Smooth muscle cell (in vitro differentiated cells): ENCODE data around the gene ACBD6. TPM values are rescaled to one million over a fixed set of nuclear protein-coding genes. Genes with fewer than 3 reads are reported as not detected.

Experiments
- DNase-seq: peaks from one replicate; lab custom pipeline; 2025; ENCODE audit not compliant: unreplicated experiment; lab: John Stamatoyannopoulos, UW
- H2AFZ ChIP-seq: fragments of 200-600 bp; sonication (generic); 2 replicates; pipeline ENCODE4 v1.6.0; 2016; ENCODE audit warnings: antibody characterized with exemption, low read depth, mild to moderate bottlenecking
- H3F3A ChIP-seq: fragments of 200-600 bp; sonication (generic); 2 replicates; pipeline ENCODE4 v1.6.0; 2017; ENCODE audit warnings: antibody characterized with exemption, low read depth
- H3K27ac ChIP-seq: fragments of 200-600 bp; sonication (generic); 2 replicates; pipeline ENCODE4 v1.5.1; 2016; ENCODE audit warnings: low read depth, mild to moderate bottlenecking
- H3K27me3 ChIP-seq: fragments of 200-600 bp; sonication (generic); 2 replicates; pipeline ENCODE4 v1.6.1; 2016; ENCODE audit warnings: low read depth, mild to moderate bottlenecking
- H3K36me3 ChIP-seq: fragments of 200-600 bp; sonication (generic); 2 replicates; pipeline ENCODE4 v1.5.1; 2016; ENCODE audit warnings: low read depth
- H3K4me1 ChIP-seq: fragments of 200-600 bp; sonication (generic); 2 replicates; pipeline ENCODE4 v1.5.1; 2016; ENCODE audit warnings: low read depth
- H3K4me2 ChIP-seq: fragments of 200-600 bp; sonication (generic); 2 replicates; pipeline ENCODE4 v1.6.0; 2016; ENCODE audit warnings: mild to moderate bottlenecking
- H3K4me3 ChIP-seq: fragments of 200-600 bp; sonication (generic); 2 replicates; pipeline ENCODE4 v1.5.1; 2016; ENCODE audit warnings: mild to moderate bottlenecking
- H3K79me2 ChIP-seq: fragments of 200-600 bp; sonication (generic); 2 replicates; pipeline ENCODE4 v1.6.0; 2016; ENCODE audit warnings: low read depth, mild to moderate bottlenecking
- H3K9ac ChIP-seq: fragments of 200-600 bp; sonication (generic); 2 replicates; pipeline ENCODE4 v1.6.0; 2016; ENCODE audit warnings: low read depth
- H3K9me3 ChIP-seq: fragments of 200-600 bp; sonication (generic); replicated peaks from 2 replicates; pipeline ENCODE4 v1.5.1; 2016; ENCODE audit warnings: low read depth
- H4K20me1 ChIP-seq: fragments of 200-600 bp; sonication (generic); 2 replicates; pipeline ENCODE4 v1.6.0; 2016; ENCODE audit warnings: low read depth
- CTCF ChIP-seq: fragments of 200-600 bp; sonication (generic); IDR thresholded peaks from 2 replicates; pipeline ENCODE4 v1.5.1; 2017; ENCODE audit warnings: borderline replicate concordance, mild to moderate bottlenecking, antibody characterized with exemption; ENCODE audit not compliant: insufficient read depth, poor library complexity, severe bottlenecking
- WGBS: methylation state at CpG from one replicate; pipeline ENCODE4 v1.1.7; 2016; ENCODE audit warnings: low lambda C conversion rate; 5-methylcytosine and 5-hydroxymethylcytosine counted together
- polyA plus RNA-seq: library from polyadenylated mRNA; unstranded; fragments of >200 nt; fragmentation: Nextera tagmentation; extraction: Ambion mirVana; gene quantifications from 2 replicates; pipeline ENCODE4 v1.2.1, GENCODE V29; 2016
- total RNA-seq: library from RNA; depleted of rRNA; stranded (reverse); fragments of >200 nt; gene quantifications from 2 replicates; pipeline ENCODE4 v1.2.3, GENCODE V29; 2014

Gene ACBD6
- total and polyA plus RNA-seq, 2 experiments from 2014 or later = 44.1 to 48.7 TPM

DNA sequence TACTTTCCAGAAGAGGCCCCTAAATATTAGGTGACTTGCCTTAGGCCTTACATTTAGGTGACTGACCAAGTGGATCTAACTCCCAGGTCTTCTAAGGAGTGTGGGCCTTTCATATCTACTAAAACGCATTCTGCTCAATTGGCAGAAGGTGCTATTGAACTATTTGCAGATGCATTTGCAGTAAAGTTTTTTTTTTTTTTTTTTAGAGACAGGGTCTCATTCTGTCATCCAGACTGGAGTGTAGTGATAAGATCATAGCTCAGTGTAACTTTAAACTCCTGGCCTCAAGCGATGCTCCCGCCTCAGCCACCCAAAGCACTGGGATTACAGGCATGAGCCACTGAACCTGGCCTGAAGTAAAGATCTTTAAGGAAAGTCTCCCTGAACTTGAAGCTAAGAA lies 13.0 kb upstream of the ACBD6 start:
- WGBS = 20% methylated on average over 3 of the region's 3 CpGs
- H4K20me1 ChIP-seq = no peaks in the 10 kb centered on the region
- no peak for TF ChIP-seq CTCF
- no peaks in the 10 kb centered on the region for H3K36me3 ChIP-seq
- H3F3A ChIP-seq = no peaks in the 10 kb centered on the region
- H3K9me3 ChIP-seq = no peaks in the 10 kb centered on the region
- H3K27ac ChIP-seq = no peak overlapping the region
- H3K79me2 ChIP-seq = no peaks in the 10 kb centered on the region
- H2AFZ ChIP-seq = peak overlapping the region; percentile 82
- H3K27me3 ChIP-seq = no peaks in the 10 kb centered on the region
- H3K9ac ChIP-seq = no peak overlapping the region
- no peak overlapping the region for H3K4me2 ChIP-seq
- no peak for DNase-seq
- peaks cover 8% of the 10 kb centered on the region for H3K4me1 ChIP-seq
- no peak overlapping the region for H3K4me3 ChIP-seq

- H4K20me1 ChIP-seq = no peaks in the 10 kb centered on the region
- 91% methylated on average over 6 of the region's 6 CpGs for WGBS
- H3K9me3 ChIP-seq = no peaks in the 10 kb centered on the region
- H3K4me1 ChIP-seq = peaks cover 8% of the 10 kb centered on the region
- H3F3A ChIP-seq = no peaks in the 10 kb centered on the region
- no peak overlapping the region for H3K9ac ChIP-seq
- H3K36me3 ChIP-seq = no peaks in the 10 kb centered on the region
- no peaks in the 10 kb centered on the region for H3K79me2 ChIP-seq
- no peak for TF ChIP-seq CTCF
- H3K4me3 ChIP-seq = no peak overlapping the region
- H2AFZ ChIP-seq = no peak overlapping the region
- H3K4me2 ChIP-seq = no peak overlapping the region
- no peak for DNase-seq
- no peaks in the 10 kb centered on the region for H3K27me3 ChIP-seq
- H3K27ac ChIP-seq = no peak overlapping the region
Observed at GRCh38 chr1:180513531-180513930, 11.2 kb upstream of the ACBD6 start.

DNA sequence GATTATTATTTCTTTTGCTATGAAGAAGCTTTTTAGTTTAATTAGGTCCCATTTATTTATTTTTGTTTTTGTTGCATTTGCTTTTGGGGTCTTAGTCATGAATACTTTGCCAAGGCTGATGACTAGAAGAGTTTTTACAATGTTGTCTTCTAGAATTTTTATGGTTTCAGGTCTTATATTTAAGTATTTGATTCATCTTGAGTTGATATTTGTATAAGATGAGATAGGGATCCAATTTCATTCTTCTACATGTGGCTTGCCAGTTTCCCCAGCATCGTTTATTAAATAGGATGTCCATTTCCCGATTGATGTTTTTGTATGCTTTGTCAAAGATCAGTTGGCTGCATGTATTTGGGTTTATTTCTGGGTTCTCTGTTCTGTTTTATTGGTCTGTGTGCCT lies 8.5 kb upstream of the ACBD6 start:
- Histone ChIP-seq H2AFZ (no peak overlapping the region), H3K4me2 (no peak overlapping the region), H3K9ac (no peak overlapping the region), H3K79me2 (no peaks in the 10 kb centered on the region), H3K27me3 (no peaks in the 10 kb centered on the region), H4K20me1 (no peaks in the 10 kb centered on the region), H3K4me1 (no peaks in the 10 kb centered on the region), H3K36me3 (no peaks in the 10 kb centered on the region), H3K27ac (no peak overlapping the region), H3F3A (no peaks in the 10 kb centered on the region), H3K9me3 (no peaks in the 10 kb centered on the region), H3K4me3 (no peak overlapping the region)
- WGBS = 97% methylated on average over 2 of the region's 2 CpGs
- no peak for TF ChIP-seq CTCF
- no peak for DNase-seq

DNA sequence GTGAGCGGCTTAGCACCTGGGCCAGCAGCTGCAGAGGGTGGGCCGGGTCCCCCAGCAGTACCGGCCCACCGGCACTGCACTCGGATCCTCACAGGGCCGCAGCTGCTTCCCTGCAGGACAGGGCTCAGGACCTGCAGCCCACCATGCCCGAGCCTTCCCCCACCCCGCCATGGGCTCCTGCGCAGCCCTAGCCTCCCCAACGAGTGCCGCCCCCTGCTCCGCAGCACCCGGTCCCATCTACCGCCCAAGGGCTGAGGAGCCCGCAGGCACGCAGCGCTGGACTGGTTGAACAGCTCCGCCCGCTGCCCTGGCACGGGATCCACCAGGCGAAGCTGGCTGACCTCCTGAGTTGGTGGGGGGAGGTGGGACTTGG lies 6.3 kb upstream of the ACBD6 start:
- no peaks in the 10 kb centered on the region for H4K20me1 ChIP-seq
- no peaks in the 10 kb centered on the region for H3K27me3 ChIP-seq
- WGBS = 86% methylated on average over 21 of the region's 21 CpGs
- H3K36me3 ChIP-seq = no peaks in the 10 kb centered on the region
- H3K4me1 ChIP-seq = no peaks in the 10 kb centered on the region
- H3K79me2 ChIP-seq = no peaks in the 10 kb centered on the region
- no peak overlapping the region for H2AFZ ChIP-seq
- no peak overlapping the region for H3K4me2 ChIP-seq
- TF ChIP-seq CTCF = no peak
- H3K9me3 ChIP-seq = no peaks in the 10 kb centered on the region
- H3K27ac ChIP-seq = no peak overlapping the region
- no peak overlapping the region for H3K9ac ChIP-seq
- no peak for DNase-seq
- no peaks in the 10 kb centered on the region for H3F3A ChIP-seq
- no peak overlapping the region for H3K4me3 ChIP-seq
